VCaP (cell line): ENCODE data around the gene SPINK9.

ENCODE experiments used
- H3K27ac ChIP-seq: fragments of 450-650 bp; 2 replicates; pipeline ENCODE4 v1.5.1; 2017
- CTCF ChIP-seq: fragments of 450-650 bp; conservative IDR thresholded peaks from 2 replicates; pipeline ENCODE4 v1.5.1; 2017; ENCODE audit warnings: mild to moderate bottlenecking, moderate library complexity

SPINK9 gene

GRCh38 chr5:148382961-148383360, 47.6 kb downstream of the SPINK9 start:
- H3K27ac ChIP-seq, result peak overlapping the region; percentile 76

GRCh38 chr5:148383564-148384379, 48.4 kb downstream of the SPINK9 start, which contains the start of gene FBXO38:
Gene FBXO38, plus strand, starts transcription at chr5:148383958. Its CDS starts 10,819 bp downstream, at chr5:148394777.
- peak within 1 kb of the TSS; percentile 76 for H3K27ac ChIP-seq
- TF ChIP-seq CTCF, result no peak

More at GRCh38 chr5:148382961-148383360, 47.6 kb downstream of the SPINK9 start:
- no peak for TF ChIP-seq CTCF

GRCh38 chr5:148384380-148384737, 49.0 kb downstream of the SPINK9 start:
- peak overlapping the region; percentile 76 for H3K27ac ChIP-seq
- no peak for TF ChIP-seq CTCF

- no peak for TF ChIP-seq CTCF
- H3K27ac ChIP-seq, result no peak overlapping the region
These were observed 49.7 kb downstream of the SPINK9 start for GRCh38 chr5:148385094-148385493.

GRCh38 chr5:148386041-148386440, 50.7 kb downstream of the SPINK9 start:
- no peak overlapping the region for H3K27ac ChIP-seq
- TF ChIP-seq CTCF, result no peak

GRCh38 chr5:148387325-148387724, 52.0 kb downstream of the SPINK9 start:
- no peak overlapping the region for H3K27ac ChIP-seq
- no peak for TF ChIP-seq CTCF

- no peak for TF ChIP-seq CTCF
- H3K27ac ChIP-seq, result no peak overlapping the region
These were observed 53.3 kb downstream of the SPINK9 start for GRCh38 chr5:148388696-148389095.
